Activated CD4-positive, alpha-beta T cell treated with anti-CD3 and anti-CD28 coated beads, Interleukin-2, amount 10 ng/mL, durations not matched to agents 7 days and 5 days (primary cell): ENCODE results near the gene CENPU. TPM values are rescaled to one million over a fixed set of nuclear protein-coding genes. Genes with fewer than 3 reads are reported as not detected.

Experiments
- CTCF ChIA-PET: fragments of 350-600 bp; sonication (Branson Sonifier 250); formaldehyde crosslinking; loops from one replicate; lab custom pipeline; 2021; ENCODE audit warnings: antibody characterized with exemption; lab: Charles Lee
- POLR2A ChIA-PET: fragments of 350-600 bp; sonication (Branson Sonifier 250); formaldehyde crosslinking; loops from one replicate; lab custom pipeline; 2021; ENCODE audit warnings: antibody characterized with exemption; lab: Charles Lee
- DNase-seq: peaks from one replicate; pipeline ENCODE4 v3.0.0-alpha.2; 2020
- H3K27ac Mint-ChIP-seq: one replicate; pipeline ENCODE4 v1.8.0; 2021; ENCODE audit warnings: mild to moderate bottlenecking, moderate library complexity, mixed read lengths
- H3K27me3 Mint-ChIP-seq: one replicate; pipeline ENCODE4 v1.8.0; 2021; ENCODE audit warnings: mixed read lengths
- H3K36me3 Mint-ChIP-seq: one replicate; pipeline ENCODE4 v1.8.0; 2021; ENCODE audit warnings: low read depth, mixed read lengths
- H3K4me1 Mint-ChIP-seq: one replicate; pipeline ENCODE4 v1.8.0; 2021; ENCODE audit warnings: mixed read lengths
- H3K4me3 Mint-ChIP-seq: one replicate; pipeline ENCODE4 v1.8.0; 2021; ENCODE audit warnings: mild to moderate bottlenecking, moderate library complexity, mixed read lengths
- H3K9me3 Mint-ChIP-seq: one replicate; pipeline ENCODE4 v1.8.0; 2021; ENCODE audit warnings: mixed read lengths
- total RNA-seq, 2 experiments: library from RNA; stranded (reverse); gene quantifications; one replicate each; pipeline ENCODE4 v1.2.3, GENCODE V29; 2021

CENPU gene
- total RNA-seq, 2 experiments from 2014 or later: 73.3 to 80.3 TPM

DNA sequence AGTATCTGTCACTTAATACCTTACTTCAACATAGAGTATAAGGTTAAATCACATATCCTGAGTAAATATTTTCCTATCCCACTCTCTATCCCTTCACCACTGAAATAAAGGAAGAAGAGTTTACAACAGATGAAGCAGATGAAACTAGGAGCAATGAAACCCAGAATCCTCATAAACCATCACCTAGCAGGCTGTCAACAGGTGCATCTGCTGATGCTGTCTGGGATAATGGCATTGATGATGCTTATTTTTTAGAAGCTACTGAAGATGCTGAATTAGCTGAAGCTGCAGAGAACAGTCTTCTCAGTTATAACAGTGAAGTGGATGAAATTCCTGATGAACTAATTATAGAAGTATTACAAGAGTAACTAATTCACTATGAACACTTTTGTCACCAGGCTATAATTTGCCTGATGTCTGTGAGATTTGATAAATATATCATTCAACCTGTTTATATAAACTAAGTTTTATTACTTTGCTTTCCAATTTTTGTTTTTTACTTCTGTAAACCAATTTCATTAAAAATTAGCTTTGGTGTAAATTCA lies 39.4 kb downstream of the CENPU start:
- no peaks in the 10 kb centered on the region for H3K27me3 Mint-ChIP-seq
- no peak for DNase-seq
- H3K4me1 Mint-ChIP-seq: peaks cover 4% of the 10 kb centered on the region
- ChIA-PET POLR2A (no interaction called here), CTCF (interaction anchor here (1.1 to 1.3 kb wide), 3 partner anchors 20 to 43 kb away, joined by 3 read pairs; no protein-coding TSS in a partner anchor)
- H3K4me3 Mint-ChIP-seq: no peak overlapping the region
- H3K27ac Mint-ChIP-seq: no peak overlapping the region
- H3K9me3 Mint-ChIP-seq: no peaks in the 10 kb centered on the region
- peaks cover 47% of the 10 kb centered on the region for H3K36me3 Mint-ChIP-seq

DNA sequence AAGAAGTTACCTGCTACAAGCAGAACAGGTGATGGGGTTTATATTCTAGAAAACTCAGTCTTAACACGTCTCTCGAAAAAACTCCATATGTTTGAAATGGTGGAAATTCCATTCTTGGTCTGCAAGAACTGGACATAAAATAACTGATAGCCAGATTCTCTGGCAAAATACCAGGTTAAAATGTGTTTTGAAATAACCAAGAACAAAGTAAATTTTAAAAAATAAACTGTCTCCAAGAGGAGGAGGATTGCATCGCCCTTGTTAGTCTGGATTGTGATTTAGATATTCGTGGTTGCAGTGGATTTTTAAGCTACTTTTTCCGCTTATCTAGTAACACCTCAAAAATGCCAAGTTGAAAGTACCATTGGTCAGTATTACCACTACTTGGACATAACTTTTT lies 40.8 kb downstream of the CENPU start:
- ChIA-PET POLR2A (no interaction called here), CTCF (no interaction called here)
- Mint-ChIP-seq H3K4me1 (peaks cover 12% of the 10 kb centered on the region), H3K4me3 (no peak overlapping the region), H3K27me3 (no peaks in the 10 kb centered on the region), H3K36me3 (peaks cover 46% of the 10 kb centered on the region), H3K9me3 (no peaks in the 10 kb centered on the region), H3K27ac (no peak overlapping the region)
- no peak for DNase-seq

DNA sequence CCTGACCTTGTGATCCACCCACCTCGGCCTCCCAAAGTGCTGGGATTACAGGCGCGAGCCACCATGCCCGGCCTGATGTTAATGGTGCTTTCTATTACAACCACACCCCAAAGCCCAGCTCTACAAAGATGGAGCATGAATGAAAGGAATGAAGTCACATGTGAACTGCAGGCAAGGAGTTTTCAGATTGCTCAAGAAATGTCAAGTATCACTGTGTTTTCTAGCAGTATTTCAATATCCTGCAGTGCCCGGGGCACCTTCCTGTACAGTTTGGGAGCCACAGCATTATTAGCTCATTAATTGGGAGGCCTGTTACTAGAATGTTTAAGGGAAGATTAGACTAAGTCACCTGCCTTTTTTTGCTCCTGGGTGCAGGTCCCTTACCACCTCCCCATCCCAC lies 44.2 kb downstream of the CENPU start:
- Mint-ChIP-seq H3K4me3 (no peak overlapping the region), H3K27me3 (no peaks in the 10 kb centered on the region), H3K36me3 (peaks cover 24% of the 10 kb centered on the region), H3K27ac (no peak overlapping the region), H3K9me3 (no peaks in the 10 kb centered on the region), H3K4me1 (peaks cover 16% of the 10 kb centered on the region)
- POLR2A ChIA-PET: no interaction called here
- CTCF ChIA-PET: no interaction called here
- no peak for DNase-seq

DNA sequence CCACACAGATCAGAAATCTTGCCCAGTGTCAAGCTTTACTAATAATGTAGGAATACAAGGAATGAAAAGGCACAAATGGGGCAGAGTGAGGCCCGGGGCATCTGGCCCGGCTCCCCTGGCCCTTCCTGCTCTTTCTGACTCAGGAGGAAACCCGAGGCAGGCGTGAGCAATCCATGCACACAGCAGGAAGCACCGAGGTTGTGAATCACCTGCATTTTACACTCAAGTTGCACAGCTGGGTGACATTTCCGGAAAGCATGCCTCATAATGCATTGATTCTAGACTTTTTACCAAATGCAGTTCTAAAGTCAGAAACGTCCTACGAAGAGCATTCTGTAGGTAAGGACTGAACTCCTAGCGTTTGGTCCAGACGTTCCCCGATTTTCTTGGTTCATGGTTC lies 45.4 kb downstream of the CENPU start:
- peaks cover 20% of the 10 kb centered on the region for H3K4me1 Mint-ChIP-seq
- no peak overlapping the region for H3K4me3 Mint-ChIP-seq
- ChIA-PET CTCF (interaction anchor here (0.6 to 1.1 kb wide), 2 partner anchors 10 to 43 kb away, joined by 3 to 4 read pairs; no protein-coding TSS in a partner anchor), POLR2A (no interaction called here)
- H3K9me3 Mint-ChIP-seq: no peaks in the 10 kb centered on the region
- no peak overlapping the region for H3K27ac Mint-ChIP-seq
- H3K27me3 Mint-ChIP-seq: no peaks in the 10 kb centered on the region
- no peak for DNase-seq
- peaks cover 19% of the 10 kb centered on the region for H3K36me3 Mint-ChIP-seq

DNA sequence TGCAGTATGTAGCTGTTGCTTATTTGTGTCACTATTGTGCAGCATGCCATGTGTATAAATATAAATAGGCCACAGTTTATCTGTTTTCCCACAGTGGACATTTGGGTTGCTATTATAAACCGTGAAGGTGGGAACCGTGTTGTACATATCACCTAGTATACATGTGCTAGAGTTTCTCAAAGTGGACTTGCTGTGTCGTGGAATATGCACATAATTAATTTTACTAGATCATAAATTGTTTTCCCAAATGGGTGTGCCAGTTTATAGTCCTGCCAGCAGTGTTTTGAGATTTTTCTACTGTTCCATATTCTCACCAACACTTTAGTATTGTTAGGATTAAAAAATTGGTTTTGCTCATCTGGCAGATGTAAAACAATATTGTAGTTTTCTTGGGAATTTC lies 45.9 kb downstream of the CENPU start:
- no peak for DNase-seq
- CTCF ChIA-PET: interaction anchor here (0.6 to 1.1 kb wide), 2 partner anchors 9 to 44 kb away, joined by 3 to 4 read pairs; no protein-coding TSS in a partner anchor
- H3K27ac Mint-ChIP-seq: no peak overlapping the region
- H3K27me3 Mint-ChIP-seq: no peaks in the 10 kb centered on the region
- H3K4me1 Mint-ChIP-seq: peaks cover 20% of the 10 kb centered on the region
- POLR2A ChIA-PET: no interaction called here
- H3K4me3 Mint-ChIP-seq: no peak overlapping the region
- H3K9me3 Mint-ChIP-seq: no peaks in the 10 kb centered on the region
- peaks cover 18% of the 10 kb centered on the region for H3K36me3 Mint-ChIP-seq

DNA sequence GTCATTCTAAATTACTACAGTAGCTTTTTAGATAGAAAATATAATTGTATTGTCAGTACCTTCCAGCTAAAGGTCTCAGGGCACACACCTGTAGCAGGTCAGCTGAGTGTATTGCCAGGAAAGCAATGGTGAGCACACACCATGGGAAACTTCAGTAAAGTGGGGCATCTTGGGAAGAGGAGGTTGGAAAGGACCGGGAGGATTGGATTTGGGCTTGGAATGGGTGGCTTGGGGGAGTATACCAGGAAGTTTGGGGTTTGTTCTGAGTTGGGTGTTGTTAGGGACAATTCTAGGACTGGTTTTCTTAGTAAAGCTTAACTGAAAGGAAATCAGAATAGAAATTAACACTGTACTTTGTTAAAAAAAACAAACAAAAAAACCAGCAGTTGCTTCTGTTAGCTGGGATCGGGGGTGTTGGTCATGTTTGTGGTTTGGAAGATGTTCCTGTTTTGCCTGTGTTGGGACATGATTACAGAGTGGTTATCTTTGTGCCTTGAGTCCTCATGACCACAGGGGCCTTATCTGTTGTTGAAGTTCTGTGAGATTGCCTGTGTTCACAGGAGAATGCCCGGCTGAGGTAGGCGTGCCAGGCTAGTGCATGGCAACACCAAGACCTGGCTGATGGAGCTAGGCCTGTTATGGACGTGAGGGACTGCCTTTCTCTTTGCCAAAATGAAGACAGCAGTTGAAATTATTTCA lies 49.3 kb downstream of the CENPU start:
- peaks cover 20% of the 10 kb centered on the region for H3K4me1 Mint-ChIP-seq
- H3K36me3 Mint-ChIP-seq: peaks cover 5% of the 10 kb centered on the region
- no peak overlapping the region for H3K4me3 Mint-ChIP-seq
- peak overlapping the region; percentile 43 for H3K27ac Mint-ChIP-seq
- ChIA-PET POLR2A (no interaction called here), CTCF (interaction anchor here (0.6 to 1.8 kb wide), 7 partner anchors 12 to 97 kb away, joined by 3 to 6 read pairs (median 5); no protein-coding TSS in a partner anchor)
- no peaks in the 10 kb centered on the region for H3K9me3 Mint-ChIP-seq
- H3K27me3 Mint-ChIP-seq: no peaks in the 10 kb centered on the region
- DNase-seq: no peak

DNA sequence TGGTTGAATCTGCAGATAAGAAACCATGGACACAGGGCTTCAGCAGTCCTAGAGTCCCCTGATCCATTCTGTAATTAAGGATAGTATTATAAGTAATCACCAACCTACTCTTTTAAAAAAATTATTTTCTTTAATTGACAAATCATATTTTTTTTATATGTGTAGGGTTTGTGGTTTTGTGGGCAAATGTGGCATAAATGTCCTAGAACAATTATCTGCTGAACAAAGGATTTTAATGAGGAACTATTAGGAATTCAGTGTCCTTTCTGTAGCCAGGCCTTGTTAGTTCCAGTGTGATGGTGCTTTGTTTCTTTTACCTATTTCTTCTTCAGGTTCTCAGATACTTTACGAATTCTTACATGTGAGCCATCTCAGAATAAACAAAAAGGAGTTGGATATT lies 52.0 kb downstream of the CENPU start:
- Mint-ChIP-seq H3K27me3 (no peaks in the 10 kb centered on the region), H3K4me1 (peaks cover 11% of the 10 kb centered on the region), H3K4me3 (no peak overlapping the region), H3K9me3 (no peaks in the 10 kb centered on the region), H3K36me3 (peaks cover 8% of the 10 kb centered on the region), H3K27ac (no peak overlapping the region)
- CTCF ChIA-PET: no interaction called here
- POLR2A ChIA-PET: no interaction called here
- DNase-seq: no peak

DNA sequence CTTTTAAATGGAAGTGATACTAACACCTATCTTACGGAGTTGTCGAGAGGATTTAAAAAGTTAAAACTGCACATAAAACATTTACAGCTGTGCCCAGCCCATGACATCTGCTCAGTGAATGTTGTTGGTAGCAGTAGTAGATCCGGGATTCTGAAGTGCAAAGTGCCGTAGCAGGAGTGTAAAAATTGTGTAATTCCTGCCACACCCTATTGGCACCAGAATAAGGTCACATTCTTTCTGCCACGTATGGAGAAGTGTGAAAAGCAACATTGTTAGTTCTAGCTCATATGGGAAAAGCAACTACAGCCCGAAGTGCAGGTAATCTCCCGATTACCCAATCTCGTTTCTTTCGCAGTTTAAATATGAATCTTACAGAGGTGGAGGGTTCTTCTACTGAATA lies 53.2 kb downstream of the CENPU start:
- POLR2A ChIA-PET: no interaction called here
- Mint-ChIP-seq H3K4me1 (peaks cover 11% of the 10 kb centered on the region), H3K27me3 (no peaks in the 10 kb centered on the region), H3K27ac (no peak overlapping the region), H3K4me3 (no peak overlapping the region), H3K9me3 (no peaks in the 10 kb centered on the region), H3K36me3 (peaks cover 8% of the 10 kb centered on the region)
- CTCF ChIA-PET: no interaction called here
- DNase-seq: no peak

DNA sequence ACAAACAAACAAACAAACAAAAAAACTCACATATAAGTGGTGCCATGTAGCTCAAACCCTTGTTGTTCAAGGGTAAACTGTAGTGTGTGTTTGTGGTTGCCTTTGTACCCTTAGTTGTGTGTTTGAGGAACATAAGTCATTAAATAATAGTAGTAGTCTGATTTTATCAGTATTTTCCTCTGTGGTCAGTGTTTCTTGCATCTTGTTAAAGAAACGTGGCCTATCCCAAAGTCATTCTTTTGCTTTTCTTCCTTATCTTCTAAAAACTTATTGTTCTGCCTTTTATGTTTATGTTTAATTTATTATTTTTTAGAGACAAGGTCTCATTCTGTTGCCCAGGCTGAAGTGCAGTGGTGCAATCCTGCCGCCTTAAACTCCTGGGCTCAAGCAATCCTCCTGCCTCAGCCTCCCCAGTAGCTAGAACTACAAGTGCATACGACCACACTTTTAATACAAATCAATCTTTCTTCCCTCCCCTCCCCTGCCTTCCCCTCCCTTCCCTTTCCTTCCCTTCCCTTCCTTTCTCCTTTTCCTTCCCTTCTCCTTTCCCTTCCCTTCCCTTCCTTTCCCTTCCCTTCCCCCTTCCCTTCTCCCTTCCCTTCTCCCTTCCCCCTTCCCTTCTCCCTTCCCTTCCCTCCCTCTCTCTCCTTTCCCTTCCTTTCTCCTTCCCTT lies 57.9 kb downstream of the CENPU start:
- H3K4me1 Mint-ChIP-seq: no peaks in the 10 kb centered on the region
- H3K4me3 Mint-ChIP-seq: no peak overlapping the region
- no peak for DNase-seq
- H3K27ac Mint-ChIP-seq: no peak overlapping the region
- H3K36me3 Mint-ChIP-seq: peaks cover 9% of the 10 kb centered on the region
- CTCF ChIA-PET: no interaction called here
- POLR2A ChIA-PET: no interaction called here
- no peaks in the 10 kb centered on the region for H3K27me3 Mint-ChIP-seq
- H3K9me3 Mint-ChIP-seq: no peaks in the 10 kb centered on the region

DNA sequence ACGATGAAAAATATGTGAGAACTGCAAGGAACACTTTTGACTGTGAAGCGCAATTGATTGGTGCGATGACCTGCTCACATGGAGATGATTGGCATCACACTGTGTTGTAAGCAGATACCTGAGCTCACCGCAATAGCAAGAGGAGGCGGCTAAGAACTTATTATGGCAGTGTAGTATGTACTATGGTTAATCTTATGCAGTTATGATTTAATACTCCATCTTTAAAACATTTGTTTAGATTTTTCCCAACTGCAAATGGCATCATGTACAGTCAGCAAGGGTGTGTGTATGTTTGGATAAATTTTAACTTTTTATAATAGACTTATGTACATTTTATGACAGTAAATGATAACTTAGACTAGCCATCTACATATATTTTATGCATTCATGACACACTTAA lies 58.9 kb downstream of the CENPU start:
- H3K4me3 Mint-ChIP-seq: no peak overlapping the region
- ChIA-PET CTCF (no interaction called here), POLR2A (no interaction called here)
- peaks cover 11% of the 10 kb centered on the region for H3K36me3 Mint-ChIP-seq
- no peaks in the 10 kb centered on the region for H3K9me3 Mint-ChIP-seq
- DNase-seq: no peak
- H3K27me3 Mint-ChIP-seq: no peaks in the 10 kb centered on the region
- peaks cover 3% of the 10 kb centered on the region for H3K4me1 Mint-ChIP-seq
- H3K27ac Mint-ChIP-seq: no peak overlapping the region

DNA sequence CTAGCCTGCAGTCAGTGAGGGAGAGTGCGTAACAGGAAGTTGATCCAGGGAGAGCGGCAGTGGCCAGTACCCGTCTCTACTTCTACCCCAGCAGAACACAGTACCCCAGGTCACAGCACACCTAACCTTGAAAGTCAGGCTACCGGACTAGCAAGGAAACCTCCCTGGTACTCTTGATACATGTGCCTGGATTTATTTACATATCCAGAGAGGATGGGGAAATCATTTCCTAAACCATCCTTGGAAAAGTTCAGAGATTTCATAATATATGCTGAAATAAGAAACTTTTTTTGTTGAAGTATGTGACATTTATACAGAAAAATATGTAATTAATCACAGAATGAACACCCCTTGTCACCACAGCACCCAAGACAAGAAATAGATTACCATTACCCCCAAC lies 59.9 kb downstream of the CENPU start:
- Mint-ChIP-seq H3K36me3 (peaks cover 19% of the 10 kb centered on the region), H3K9me3 (no peaks in the 10 kb centered on the region), H3K4me3 (no peak overlapping the region), H3K4me1 (peaks cover 13% of the 10 kb centered on the region), H3K27me3 (no peaks in the 10 kb centered on the region), H3K27ac (peak overlapping the region; percentile 16)
- ChIA-PET POLR2A (no interaction called here), CTCF (no interaction called here)
- no peak for DNase-seq

DNA sequence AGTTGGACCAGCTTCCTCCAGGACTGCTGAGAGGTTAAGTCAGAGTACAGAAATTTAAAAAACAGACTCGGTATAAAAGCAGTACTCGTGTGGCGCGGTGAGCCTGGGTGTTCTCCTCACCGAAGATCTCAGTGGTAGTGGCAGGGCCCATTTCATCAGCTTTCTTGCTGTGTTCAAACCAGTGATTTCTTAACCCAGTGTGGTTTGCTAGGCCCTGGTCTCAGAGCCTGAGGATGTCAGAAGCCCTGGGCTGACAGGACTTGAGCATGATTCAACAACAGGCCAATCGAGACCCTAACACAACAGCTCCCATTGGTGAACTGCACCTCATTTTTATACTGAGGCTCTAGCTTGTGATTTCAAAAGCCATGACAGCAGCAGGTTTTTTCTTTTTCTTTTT lies 61.2 kb downstream of the CENPU start:
- no peaks in the 10 kb centered on the region for H3K27me3 Mint-ChIP-seq
- DNase-seq: no peak
- H3K27ac Mint-ChIP-seq: no peak overlapping the region
- CTCF ChIA-PET: interaction anchor here (1.8 kb wide), 1 partner anchor 12 kb away, joined by 5 read pairs; no protein-coding TSS in a partner anchor
- H3K9me3 Mint-ChIP-seq: no peaks in the 10 kb centered on the region
- H3K4me3 Mint-ChIP-seq: no peak overlapping the region
- H3K36me3 Mint-ChIP-seq: peaks cover 29% of the 10 kb centered on the region
- H3K4me1 Mint-ChIP-seq: peaks cover 25% of the 10 kb centered on the region
- POLR2A ChIA-PET: no interaction called here

DNA sequence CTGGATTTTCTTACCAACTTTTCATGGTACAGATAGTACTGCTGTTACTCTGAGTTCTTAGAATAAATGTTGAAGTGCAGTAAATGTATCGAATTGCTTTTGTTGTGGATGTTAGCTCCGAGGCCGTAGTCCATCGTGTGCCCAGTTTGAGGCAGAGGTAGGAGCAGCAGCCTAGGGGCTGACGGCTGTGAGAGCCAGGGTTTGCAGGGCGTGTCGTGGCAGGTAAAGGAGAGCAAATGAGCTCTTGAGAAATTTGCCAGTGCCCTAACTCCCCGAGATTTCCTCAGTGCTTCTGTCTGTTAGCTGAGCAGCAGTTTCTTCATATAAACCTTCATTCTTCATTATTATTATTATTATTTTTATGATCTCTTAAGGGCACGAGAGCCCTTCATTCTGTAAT lies 62.8 kb downstream of the CENPU start:
- no peak overlapping the region for H3K27ac Mint-ChIP-seq
- CTCF ChIA-PET: interaction anchor here (2.3 kb wide), 1 partner anchor 13 kb away, joined by 5 read pairs; no protein-coding TSS in a partner anchor

More for the DNA sequence above, 62.8 kb downstream of the CENPU start:
- DNase-seq: no peak
- peaks cover 38% of the 10 kb centered on the region for H3K4me1 Mint-ChIP-seq
- POLR2A ChIA-PET: no interaction called here
- H3K36me3 Mint-ChIP-seq: peaks cover 36% of the 10 kb centered on the region
- H3K27me3 Mint-ChIP-seq: no peaks in the 10 kb centered on the region
- H3K4me3 Mint-ChIP-seq: no peak overlapping the region
- H3K9me3 Mint-ChIP-seq: no peaks in the 10 kb centered on the region
